IPS-20b (cell line): ENCODE results near the gene KDM4B.

Experiments
- H3K27ac ChIP-seq: one replicate; pipeline ENCODE4 v1.5.1; 2013; ENCODE audit warnings: low read length
- H3K27me3 ChIP-seq: 2 replicates; pipeline ENCODE4 v1.6.1; 2013; ENCODE audit warnings: mild to moderate bottlenecking, low read length, inconsistent platforms; ENCODE audit not compliant: insufficient read depth
- H3K36me3 ChIP-seq: 2 replicates; pipeline ENCODE4 v1.6.1; 2013; ENCODE audit warnings: low read depth, mild to moderate bottlenecking, inconsistent platforms, low read length, moderate library complexity; ENCODE audit not compliant: insufficient read depth
- H3K4me1 ChIP-seq: 2 replicates; pipeline ENCODE4 v1.6.1; 2013; ENCODE audit warnings: mild to moderate bottlenecking, control low read depth, inconsistent platforms, low read length, moderate library complexity; ENCODE audit not compliant: insufficient read depth
- H3K4me3 ChIP-seq: 2 replicates; pipeline ENCODE4 v1.5.1; 2013; ENCODE audit warnings: mild to moderate bottlenecking, low read length, inconsistent platforms
- H3K9ac ChIP-seq: 2 replicates; pipeline ENCODE4 v1.6.1; 2013; ENCODE audit warnings: low read depth, mild to moderate bottlenecking, inconsistent platforms, low read length, moderate library complexity
- H3K9me3 ChIP-seq: 2 replicates; pipeline ENCODE4 v1.6.1; 2013; ENCODE audit warnings: mild to moderate bottlenecking, low read depth, low read length, inconsistent platforms; ENCODE audit not compliant: insufficient read depth

Gene KDM4B

DNA sequence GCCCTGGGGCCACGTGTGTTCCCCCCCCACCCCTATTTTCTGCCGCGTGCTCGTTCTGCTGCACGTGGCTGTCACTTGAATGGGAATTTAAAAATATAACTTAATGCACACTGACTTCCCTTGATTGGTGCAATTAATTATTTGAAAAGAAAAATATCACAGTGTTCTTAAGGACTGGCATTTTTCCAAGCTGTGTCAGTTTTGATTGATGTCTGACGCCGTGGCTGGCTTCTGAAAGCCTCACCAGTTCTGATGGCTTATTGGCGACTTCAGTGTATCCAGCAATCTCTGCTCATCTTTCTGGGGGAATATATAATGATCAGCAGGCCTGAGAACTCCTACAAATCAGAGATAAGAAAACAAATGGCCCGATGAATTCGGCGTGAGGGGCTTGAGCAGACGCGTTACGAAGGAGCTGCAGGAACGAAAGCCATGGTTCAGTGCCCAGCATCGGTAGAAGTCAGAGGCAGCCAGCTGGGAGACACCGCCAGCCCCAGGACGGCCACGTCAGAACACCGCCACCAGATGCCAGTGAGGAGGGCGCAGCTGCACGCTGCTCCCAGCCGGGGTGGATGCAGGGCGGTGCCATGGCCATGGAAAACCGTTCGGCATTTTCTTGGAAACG, 111.2 kb downstream of the KDM4B start:
- H3K36me3 ChIP-seq, result peaks cover 20% of the 10 kb centered on the region
- H3K9me3 ChIP-seq, result no peaks in the 10 kb centered on the region
- no peak overlapping the region for H3K9ac ChIP-seq
- no peaks in the 10 kb centered on the region for H3K27me3 ChIP-seq
- H3K4me1 ChIP-seq, result no peaks in the 10 kb centered on the region
- H3K27ac ChIP-seq, result no peak overlapping the region
- no peak overlapping the region for H3K4me3 ChIP-seq

DNA sequence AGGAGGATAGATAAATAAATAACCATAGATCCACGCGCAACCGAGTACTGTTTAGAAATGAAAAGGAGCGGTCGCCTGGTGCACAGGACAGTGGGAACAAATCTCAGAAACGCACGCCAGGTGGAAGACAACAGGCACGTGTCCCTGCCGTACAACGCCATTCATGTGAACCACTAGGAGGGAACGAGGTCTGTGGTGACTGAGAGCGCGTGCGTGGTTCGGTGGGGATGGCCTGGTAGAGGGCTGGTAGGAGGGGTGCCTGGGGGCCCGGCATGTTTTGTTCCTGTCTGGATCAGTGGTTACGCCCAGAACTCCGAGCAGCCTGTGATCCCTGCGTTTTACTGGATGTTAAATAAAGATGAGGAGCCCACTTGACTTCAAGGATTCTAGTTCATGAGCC, 111.9 kb downstream of the KDM4B start:
- Histone ChIP-seq H3K4me1 (no peaks in the 10 kb centered on the region), H3K27me3 (no peaks in the 10 kb centered on the region), H3K4me3 (no peak overlapping the region), H3K36me3 (peaks cover 20% of the 10 kb centered on the region), H3K9ac (no peak overlapping the region), H3K9me3 (no peaks in the 10 kb centered on the region), H3K27ac (no peak overlapping the region)

DNA sequence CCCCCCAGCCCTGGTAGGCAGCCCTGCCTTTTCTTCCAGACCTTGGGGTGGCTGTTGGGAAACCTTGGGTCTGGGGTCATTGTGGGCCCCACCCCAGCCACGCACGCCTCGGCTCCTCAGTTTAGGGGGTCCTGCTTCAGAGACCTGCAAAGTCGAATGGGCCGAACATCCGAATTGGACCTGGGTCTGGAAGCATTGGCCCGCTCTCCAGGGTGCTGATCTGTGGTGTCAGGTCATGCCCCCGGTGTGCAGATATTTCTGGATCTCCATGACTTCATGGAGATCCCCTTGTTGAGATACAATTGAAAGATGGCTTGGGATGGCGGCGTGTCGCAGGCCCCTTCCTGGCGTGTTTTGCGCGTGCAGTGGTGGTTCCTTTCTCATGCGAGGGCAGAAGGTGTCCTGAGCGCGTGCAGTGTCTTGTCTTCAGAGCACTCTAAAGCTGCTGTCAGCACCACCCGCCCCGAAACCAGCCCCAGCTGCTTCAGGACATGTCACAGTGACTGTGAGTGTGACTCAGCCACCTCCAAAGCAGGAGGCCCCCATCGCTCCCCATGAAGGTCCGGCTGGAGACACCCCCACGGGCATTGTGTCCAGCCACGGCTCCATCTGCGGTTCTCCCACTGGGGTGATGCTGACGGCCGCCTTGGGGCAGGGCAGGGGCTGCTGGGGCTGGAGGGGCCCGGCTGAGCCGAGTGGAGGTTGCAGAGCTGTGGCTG, 112.7 kb downstream of the KDM4B start:
- no peaks in the 10 kb centered on the region for H3K9me3 ChIP-seq
- no peak overlapping the region for H3K4me3 ChIP-seq
- no peak overlapping the region for H3K27ac ChIP-seq
- no peak overlapping the region for H3K9ac ChIP-seq
- no peaks in the 10 kb centered on the region for H3K4me1 ChIP-seq
- no peaks in the 10 kb centered on the region for H3K27me3 ChIP-seq
- H3K36me3 ChIP-seq, result peaks cover 20% of the 10 kb centered on the region

DNA sequence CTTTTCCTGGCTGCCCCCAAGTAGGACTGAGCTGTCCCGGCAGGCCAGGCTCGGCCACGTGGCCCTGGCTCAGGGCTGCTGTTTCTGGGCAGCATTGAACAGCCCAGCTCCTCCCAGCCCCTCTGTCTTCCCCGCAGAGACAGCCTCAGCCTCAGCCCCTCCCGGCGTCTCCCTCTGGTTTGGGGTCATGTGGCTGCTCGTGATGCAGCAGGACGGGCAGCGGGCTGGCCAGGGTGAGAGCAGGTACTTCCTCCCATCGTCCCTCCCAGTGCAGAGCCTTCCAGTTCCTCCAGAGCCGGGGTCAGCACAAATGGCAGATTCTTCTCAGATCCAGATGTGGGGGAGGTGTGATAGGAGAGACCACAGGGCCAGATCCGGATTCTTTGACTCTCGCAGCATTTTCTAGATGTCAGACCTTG, 114.6 kb downstream of the KDM4B start:
- Histone ChIP-seq H3K27ac (no peak overlapping the region), H3K4me3 (no peak overlapping the region), H3K4me1 (no peaks in the 10 kb centered on the region; the same call in 1 of the 2 replicates), H3K9me3 (no peaks in the 10 kb centered on the region), H3K27me3 (no peaks in the 10 kb centered on the region), H3K36me3 (peaks cover 27% of the 10 kb centered on the region), H3K9ac (no peak overlapping the region)

DNA sequence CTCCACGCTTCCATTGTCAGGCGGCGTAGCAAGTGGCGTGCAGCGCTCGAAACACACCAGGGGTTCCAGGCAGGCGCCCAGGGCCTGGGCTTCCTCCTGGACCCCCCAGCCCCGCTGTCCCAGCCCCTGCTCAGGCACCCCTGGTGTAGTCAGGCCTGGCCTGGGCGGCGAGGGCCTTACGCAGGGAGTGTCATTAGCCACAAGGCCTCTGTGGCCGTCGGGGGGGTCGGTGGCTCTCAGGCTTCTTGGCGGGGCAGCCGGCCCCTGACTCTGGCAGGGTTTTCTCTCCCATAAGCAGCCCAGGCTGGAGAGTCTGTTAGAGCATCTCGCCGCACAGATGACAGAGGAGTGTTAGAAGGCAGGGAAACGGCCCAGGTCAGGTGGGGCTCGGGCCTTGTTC, 116.7 kb downstream of the KDM4B start:
- Histone ChIP-seq H3K9ac (no peak overlapping the region), H3K4me3 (no peak overlapping the region), H3K27me3 (no peaks in the 10 kb centered on the region), H3K4me1 (no peaks in the 10 kb centered on the region; the same call in 1 of the 2 replicates), H3K36me3 (peaks cover 11% of the 10 kb centered on the region), H3K9me3 (no peaks in the 10 kb centered on the region), H3K27ac (no peak overlapping the region)

DNA sequence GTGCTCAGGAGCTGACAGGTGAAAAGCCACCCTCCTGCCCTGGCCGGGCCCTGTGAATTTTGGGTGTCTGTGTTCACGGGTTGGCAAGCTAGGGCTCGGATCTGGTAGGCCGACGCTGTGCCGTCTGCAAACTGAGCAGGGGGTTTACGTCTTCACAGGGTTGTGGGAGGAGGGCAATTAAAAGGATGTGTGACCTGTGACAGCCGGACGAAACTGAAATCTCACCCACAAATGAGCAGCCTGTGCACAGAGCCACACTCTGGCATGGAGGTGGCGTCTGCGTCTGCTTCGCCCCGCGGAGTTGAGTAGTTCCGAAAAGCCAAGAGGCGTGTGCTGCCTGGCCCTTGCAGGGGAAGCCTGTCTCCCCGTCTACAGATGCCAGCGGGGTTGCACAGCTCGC, 117.3 kb downstream of the KDM4B start:
- Histone ChIP-seq H3K27ac (no peak overlapping the region), H3K27me3 (no peaks in the 10 kb centered on the region), H3K4me1 (no peaks in the 10 kb centered on the region; the same call in 1 of the 2 replicates), H3K4me3 (no peak overlapping the region), H3K36me3 (peaks cover 11% of the 10 kb centered on the region), H3K9me3 (no peaks in the 10 kb centered on the region), H3K9ac (no peak overlapping the region)

DNA sequence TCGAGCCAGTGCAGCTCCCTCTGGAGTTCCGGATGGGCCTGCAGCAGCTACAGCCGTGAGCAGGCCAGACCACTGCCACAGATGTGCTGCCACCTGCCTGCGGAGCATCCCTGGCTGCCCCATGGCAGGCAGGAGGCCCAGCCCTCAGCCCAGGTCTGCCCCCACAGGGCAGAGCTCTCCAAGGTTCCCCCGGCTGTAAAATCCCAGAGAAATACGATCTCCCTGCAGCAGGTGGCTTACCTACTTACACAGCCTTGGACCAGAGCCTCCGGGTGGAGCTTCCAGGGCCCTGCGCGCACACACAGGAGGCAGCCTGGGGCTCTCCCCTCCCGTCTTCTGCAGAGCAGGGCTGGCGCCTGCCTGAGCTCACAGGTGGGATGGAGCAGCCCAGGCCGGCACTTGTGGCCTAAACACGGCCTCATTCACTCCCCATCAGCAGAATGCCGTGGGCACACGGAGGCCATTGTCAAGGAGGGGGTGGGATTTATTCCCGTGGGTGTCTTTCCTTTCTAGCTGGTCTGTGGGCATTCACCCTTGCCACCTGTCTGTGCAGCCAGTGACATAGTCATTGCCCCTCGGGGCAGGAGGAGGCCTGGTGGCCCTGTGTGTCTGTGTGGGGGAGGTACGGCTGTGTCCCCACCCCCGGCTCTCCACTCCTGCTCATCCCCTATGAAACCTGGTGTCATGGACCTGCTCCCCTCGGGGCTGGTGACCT, 118.0 kb downstream of the KDM4B start:
- H3K36me3 ChIP-seq, result peaks cover 11% of the 10 kb centered on the region
- no peak overlapping the region for H3K4me3 ChIP-seq
- no peak overlapping the region for H3K27ac ChIP-seq
- no peak overlapping the region for H3K9ac ChIP-seq
- no peaks in the 10 kb centered on the region for H3K27me3 ChIP-seq
- H3K9me3 ChIP-seq, result no peaks in the 10 kb centered on the region
- H3K4me1 ChIP-seq, result no peaks in the 10 kb centered on the region; the same call in 1 of the 2 replicates

- no peaks in the 10 kb centered on the region for H3K27me3 ChIP-seq
- H3K9me3 ChIP-seq, result no peaks in the 10 kb centered on the region
- H3K36me3 ChIP-seq, result peaks cover 6% of the 10 kb centered on the region; the same call in 1 of the 2 replicates
- H3K27ac ChIP-seq, result no peak overlapping the region
- no peaks in the 10 kb centered on the region; the same call in 1 of the 2 replicates for H3K4me1 ChIP-seq
- H3K4me3 ChIP-seq, result no peak overlapping the region
- H3K9ac ChIP-seq, result no peak overlapping the region
Observed at GRCh38 chr19:5089283-5089682, 120.4 kb downstream of the KDM4B start.

GRCh38 chr19:5090465-5091017, 121.6 kb downstream of the KDM4B start:
- Histone ChIP-seq H3K9me3 (no peaks in the 10 kb centered on the region), H3K36me3 (peaks cover 6% of the 10 kb centered on the region; the same call in 1 of the 2 replicates), H3K4me3 (no peak overlapping the region), H3K27me3 (no peaks in the 10 kb centered on the region), H3K9ac (no peak overlapping the region), H3K4me1 (no peaks in the 10 kb centered on the region; the same call in 1 of the 2 replicates), H3K27ac (no peak overlapping the region)

DNA sequence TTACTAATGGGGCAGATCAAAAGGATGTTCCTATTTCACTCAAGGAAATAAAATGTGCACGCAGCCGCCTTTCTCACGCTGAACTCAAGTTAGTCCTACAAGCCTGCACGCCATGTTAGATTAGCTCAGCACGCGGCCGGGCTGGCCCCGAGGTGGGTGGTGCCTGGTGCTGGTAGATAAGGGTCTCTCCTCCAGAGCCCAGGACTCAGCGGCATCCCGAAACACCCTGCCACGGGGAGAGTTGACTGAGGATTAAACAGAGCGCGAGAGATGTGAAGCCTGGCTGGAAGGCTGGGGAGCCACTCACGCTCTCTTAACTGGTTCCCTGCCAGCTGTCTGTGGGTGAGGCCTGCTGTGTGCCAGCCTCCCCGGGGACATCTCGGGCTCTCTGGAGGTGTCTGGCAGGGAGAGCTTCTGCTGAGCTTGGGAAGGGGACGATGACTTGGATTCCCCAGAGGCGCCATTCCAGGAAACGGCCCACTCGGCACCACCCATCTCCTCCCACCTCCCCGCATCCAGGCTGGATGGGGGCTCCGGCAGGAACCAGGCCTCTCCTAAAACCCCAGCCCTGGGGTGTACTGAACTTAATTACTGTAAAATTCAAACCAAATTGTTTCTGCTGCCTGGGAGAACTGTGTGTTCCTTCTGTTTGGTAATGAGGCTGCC, 122.2 kb downstream of the KDM4B start:
- Histone ChIP-seq H3K27ac (no peak overlapping the region), H3K36me3 (peaks cover 6% of the 10 kb centered on the region; the same call in 1 of the 2 replicates), H3K27me3 (no peaks in the 10 kb centered on the region), H3K9ac (no peak overlapping the region), H3K4me1 (no peaks in the 10 kb centered on the region; the same call in 1 of the 2 replicates), H3K4me3 (no peak overlapping the region), H3K9me3 (no peaks in the 10 kb centered on the region)
